Measurements from ENCODE around the gene ITGB1BP1. TPM values are rescaled to one million over a fixed set of nuclear protein-coding genes. Genes with fewer than 3 reads are reported as not detected.

The ITGB1BP1 gene
- total and polyA plus RNA-seq, 12 donors: 51.4 to 224 (median 134) TPM

DNA sequence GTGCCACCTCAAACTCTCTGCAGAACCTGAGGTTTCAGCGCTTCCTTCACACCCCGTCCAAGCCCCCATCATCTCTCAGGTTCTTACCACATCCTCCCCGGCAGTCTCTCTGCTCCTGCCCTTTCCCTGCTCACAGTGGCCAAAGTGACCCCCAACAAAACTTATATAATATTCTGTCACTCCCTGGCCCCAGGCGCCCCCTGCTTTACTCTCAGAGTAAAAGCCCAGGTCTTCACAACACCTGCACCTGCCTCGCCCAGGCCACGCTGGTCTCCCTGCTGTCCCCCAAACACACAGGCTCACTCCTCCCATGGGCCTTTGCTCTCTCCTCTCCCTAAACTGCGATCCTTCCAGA lies 6.4 kb downstream of the ITGB1BP1 start:
- H3K4me1 ChIP-seq: peaks cover 3 to 44% (median 24%) of the 10 kb centered on the region in 9 donors
- ATAC-seq: no peak
- 96 to 97% methylated on average over 7 of the region's 7 CpGs for WGBS, 2 donors

DNA sequence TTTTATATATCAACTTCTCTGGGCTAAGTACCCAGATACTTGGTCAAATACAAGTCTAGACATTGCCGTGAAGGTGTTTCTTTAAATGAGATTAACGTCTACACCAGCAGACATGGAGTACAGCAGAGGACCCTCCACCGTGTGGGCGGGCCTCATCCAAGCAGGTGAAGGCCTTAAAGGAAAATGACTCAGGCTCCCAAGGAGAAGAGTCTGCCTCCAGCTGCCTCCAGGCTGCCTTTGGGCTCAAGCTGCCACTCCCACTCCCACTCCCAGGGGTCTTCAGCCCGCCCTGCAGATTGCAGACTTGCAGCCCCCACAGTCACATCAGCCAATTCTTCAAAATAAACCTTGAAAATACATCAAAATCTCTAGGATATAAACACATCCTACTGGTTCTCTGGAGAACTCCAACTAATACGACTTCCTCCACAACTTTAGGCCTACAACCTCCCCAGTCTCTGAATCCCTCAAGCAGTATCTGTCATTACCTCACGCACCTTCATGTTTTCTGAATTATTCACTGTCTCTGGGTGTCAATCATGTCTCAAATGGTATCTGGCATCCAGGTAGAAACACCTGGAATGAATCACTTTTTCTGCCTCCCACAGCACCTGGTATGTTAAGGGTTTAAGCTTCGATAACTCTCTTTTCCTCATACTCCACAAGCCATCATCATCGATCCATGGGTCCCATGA lies 6.9 kb downstream of the ITGB1BP1 start:
- ATAC-seq: no peak
- peaks cover 0 to 66% (median 12%) of the 10 kb centered on the region in 9 donors for H3K36me3 ChIP-seq
- TF ChIP-seq, protein P1, sequence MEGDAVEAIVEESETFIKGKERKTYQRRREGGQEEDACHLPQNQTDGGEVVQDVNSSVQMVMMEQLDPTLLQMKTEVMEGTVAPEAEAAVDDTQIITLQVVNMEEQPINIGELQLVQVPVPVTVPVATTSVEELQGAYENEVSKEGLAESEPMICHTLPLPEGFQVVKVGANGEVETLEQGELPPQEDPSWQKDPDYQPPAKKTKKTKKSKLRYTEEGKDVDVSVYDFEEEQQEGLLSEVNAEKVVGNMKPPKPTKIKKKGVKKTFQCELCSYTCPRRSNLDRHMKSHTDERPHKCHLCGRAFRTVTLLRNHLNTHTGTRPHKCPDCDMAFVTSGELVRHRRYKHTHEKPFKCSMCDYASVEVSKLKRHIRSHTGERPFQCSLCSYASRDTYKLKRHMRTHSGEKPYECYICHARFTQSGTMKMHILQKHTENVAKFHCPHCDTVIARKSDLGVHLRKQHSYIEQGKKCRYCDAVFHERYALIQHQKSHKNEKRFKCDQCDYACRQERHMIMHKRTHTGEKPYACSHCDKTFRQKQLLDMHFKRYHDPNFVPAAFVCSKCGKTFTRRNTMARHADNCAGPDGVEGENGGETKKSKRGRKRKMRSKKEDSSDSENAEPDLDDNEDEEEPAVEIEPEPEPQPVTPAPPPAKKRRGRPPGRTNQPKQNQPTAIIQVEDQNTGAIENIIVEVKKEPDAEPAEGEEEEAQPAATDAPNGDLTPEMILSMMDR (IDR thresholded peaks at IDR 0.05): no peak

More for the DNA sequence above, 6.4 kb downstream of the ITGB1BP1 start:
- Histone ChIP-seq H3K27me3 (no peaks in the 10 kb centered on the region), H3K27ac (no peak overlapping the region), H3K4me3 (no peak overlapping the region), H3K36me3 (peaks cover 0 to 61% (median 8%) of the 10 kb centered on the region in 9 donors), H3K9me3 (no peaks in the 10 kb centered on the region)
- DNase-seq: no peak
- TF ChIP-seq, protein P1 (IDR thresholded peaks at IDR 0.05): no peak
- intact Hi-C loops (cut with DNase I): no loop called here

DNA sequence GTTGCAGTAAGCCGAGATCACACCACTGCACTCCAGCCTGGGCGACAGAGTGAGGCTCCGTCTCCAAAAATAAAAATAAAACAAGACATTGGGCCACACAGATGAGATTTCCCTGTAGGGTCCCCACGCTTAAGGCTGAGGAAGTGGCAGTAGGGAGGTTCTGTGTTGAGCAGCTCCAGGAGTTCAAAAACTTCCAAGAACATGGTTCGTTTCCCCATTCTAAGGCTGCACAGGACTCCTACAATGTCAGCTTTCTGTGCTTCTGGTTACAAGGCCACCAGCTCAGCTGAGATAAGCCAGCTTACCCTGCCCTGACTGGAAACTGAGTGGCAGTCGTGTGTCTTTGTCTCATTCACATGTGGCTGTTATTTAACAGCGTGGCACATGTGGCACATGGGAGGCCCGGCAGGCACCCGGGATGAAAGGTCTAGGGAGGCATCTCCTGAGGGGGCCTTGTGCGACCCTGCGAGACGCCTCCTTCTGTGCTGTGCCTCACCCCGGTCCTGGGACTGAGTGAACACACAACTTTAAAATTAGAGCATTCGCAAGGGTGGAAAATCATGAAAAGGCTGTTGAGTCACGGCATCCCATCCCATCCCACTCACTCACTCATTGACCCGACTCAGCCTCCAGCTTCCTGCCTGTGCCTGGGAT lies 7.7 kb downstream of the ITGB1BP1 start:
- Histone ChIP-seq H3K27ac (peak overlapping the region in 3 of 10 donors; percentile 34 to 43 (median 38)), H3K9me3 (no peaks in the 10 kb centered on the region), H3K4me3 (no peak overlapping the region), H3K27me3 (no peaks in the 10 kb centered on the region), H3K36me3 (peaks cover 0 to 74% (median 20%) of the 10 kb centered on the region in 9 donors), H3K4me1 (peaks cover under 1 to 31% (median 13%) of the 10 kb centered on the region in 9 donors)
- WGBS, 2 donors: 86% methylated on average over 16 of the region's 16 CpGs
- ATAC-seq (peak in 4 of 8 donors; percentile 17 to 41 (median 25)), DNase-seq (no peak)
- TF ChIP-seq, protein P1 (IDR thresholded peaks at IDR 0.05): no peak
- intact Hi-C loops (cut with DNase I): no loop called here

More for the DNA sequence above, 6.9 kb downstream of the ITGB1BP1 start:
- WGBS, 2 donors: 85 to 89% methylated on average over 9 of the region's 9 CpGs
- Histone ChIP-seq H3K27ac (peak overlapping the region in 2 of 10 donors; percentile 10 to 38), H3K9me3 (no peaks in the 10 kb centered on the region), H3K4me1 (peaks cover 3 to 39% (median 20%) of the 10 kb centered on the region in 9 donors), H3K27me3 (no peaks in the 10 kb centered on the region), H3K4me3 (no peak overlapping the region)
- no peak for DNase-seq
- intact Hi-C loops (cut with DNase I): no loop called here

DNA sequence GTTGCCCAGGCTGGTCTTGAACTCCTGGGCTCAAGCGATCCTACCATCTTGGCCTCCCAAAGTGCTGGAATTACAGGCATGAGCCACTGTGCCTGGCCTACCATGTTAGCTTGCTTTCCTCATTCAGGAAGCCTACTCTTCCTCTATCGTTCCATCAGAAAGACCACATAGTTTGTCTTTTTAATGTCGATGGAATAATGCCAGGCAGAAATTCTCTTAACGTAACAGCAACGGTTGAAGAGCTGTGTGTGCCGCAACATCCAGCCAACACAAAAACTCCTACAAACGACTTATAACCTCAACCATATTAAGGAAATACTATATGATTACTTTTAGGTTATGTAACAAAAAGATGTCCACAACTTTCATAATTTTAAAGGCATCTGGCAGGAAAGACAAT lies 10.5 kb downstream of the ITGB1BP1 start:
- H3K27me3 ChIP-seq: no peaks in the 10 kb centered on the region
- DNase-seq (no peak), ATAC-seq (no peak)
- no peaks in the 10 kb centered on the region for H3K9me3 ChIP-seq
- intact Hi-C loops (cut with DNase I): no loop called here
- TF ChIP-seq, protein P1 (IDR thresholded peaks at IDR 0.05): no peak
- H3K4me1 ChIP-seq: peaks cover 0 to 13% (median 0%) of the 10 kb centered on the region in 9 donors
- no peak overlapping the region for H3K27ac ChIP-seq
- H3K4me3 ChIP-seq: no peak overlapping the region
- H3K36me3 ChIP-seq: peaks cover 0 to 91% (median 27%) of the 10 kb centered on the region in 9 donors
- 72 to 82% methylated on average over 7 of the region's 7 CpGs for WGBS, 2 donors
